B cell (primary cell): ENCODE data around the gene FBXO10. TPM values are rescaled to one million over a fixed set of nuclear protein-coding genes. Genes with fewer than 3 reads are reported as not detected.

Experiments
- ATAC-seq: fragments of 200-7000 bp; cut with Tn5 transposase; one replicate; pipeline ENCODE4 v1.10.0; 2021; ENCODE audit warnings: low read depth, mild to moderate bottlenecking, moderate number of reproducible peaks, moderate library complexity
- CTCF ChIA-PET: fragments of 350-600 bp; sonication (Branson Sonifier 250); formaldehyde crosslinking; loops from one replicate; lab custom pipeline; 2021; ENCODE audit warnings: antibody characterized with exemption, inconsistent platforms; lab: Charles Lee
- POLR2A ChIA-PET: fragments of 350-600 bp; sonication (Branson Sonifier 250); formaldehyde crosslinking; loops from one replicate; lab custom pipeline; 2021; ENCODE audit warnings: antibody characterized with exemption; lab: Charles Lee
- DNase-seq: peaks from one replicate; pipeline ENCODE4 v3.0.0; 2013
- H2AFZ ChIP-seq: 2 replicates; pipeline ENCODE4 v1.6.1; 2012; ENCODE audit warnings: mild to moderate bottlenecking, low read depth, low read length; ENCODE audit not compliant: insufficient read depth, poor library complexity, severe bottlenecking
- H3K27ac ChIP-seq, 2 donors: 1 replicate in 1 of 2; 2 replicates in 1 of 2; pipeline ENCODE4 v1.5.1; 2012 to 2013; ENCODE audit warnings: low read length in 2 of 2, mild to moderate bottlenecking in 2 of 2, moderate library complexity in 1 of 2
- H3K27me3 ChIP-seq, 4 experiments: fragments of 200-600 bp in 1 of 4; sonication (generic) in 1 of 4; replicated peaks in 1 of 4; 1 replicate in 2 of 4; 2 replicates in 2 of 4; pipeline versions ENCODE4 v1.6.1 to v1.7.0; 2013 to 2016; ENCODE audit warnings: low read length in 3 of 4, mild to moderate bottlenecking in 2 of 4, mixed read lengths in 1 of 4, moderate library complexity in 1 of 4; ENCODE audit not compliant: insufficient read depth in 4 of 4, control insufficient read depth in 3 of 4; ENCODE audit errors: control extremely low read depth in 1 of 4
- H3K36me3 ChIP-seq, 2 experiments: replicated peaks in 1 of 2; 1 replicate in 1 of 2; 2 replicates in 1 of 2; pipeline versions ENCODE4 v1.6.1 to v1.7.1; 2013; ENCODE audit warnings: low read length in 1 of 2; ENCODE audit not compliant: insufficient read depth in 2 of 2, control insufficient read depth in 1 of 2; ENCODE audit errors: control extremely low read depth in 1 of 2, extremely low read depth in 1 of 2
- H3K4me1 ChIP-seq, 2 donors: fragments of 200-600 bp in 1 of 2; sonication (generic) in 1 of 2; 1 replicate in 1 of 2; 2 replicates in 1 of 2; pipeline versions ENCODE4 v1.5.1 to v1.6.1; 2013 to 2017; ENCODE audit warnings: low read length in 2 of 2; ENCODE audit not compliant: control insufficient read depth in 2 of 2, insufficient read depth in 2 of 2
- H3K4me2 ChIP-seq: replicated peaks from 2 replicates; pipeline ENCODE3; 2012; ENCODE audit warnings: mild to moderate bottlenecking, low read depth, low read length; ENCODE audit not compliant: poor library complexity, severe bottlenecking
- H3K4me3 ChIP-seq, 5 experiments: fragments of 200-600 bp in 1 of 5; sonication (generic) in 1 of 5; 1 replicate in 3 of 5; 2 replicates in 2 of 5; pipeline versions ENCODE4 v1.5.1 to v1.7.0; 2011 to 2016; ENCODE audit warnings: low read length in 4 of 5, mild to moderate bottlenecking in 4 of 5, low read depth in 2 of 5, control low read depth in 1 of 5, moderate library complexity in 1 of 5; ENCODE audit not compliant: insufficient read depth in 1 of 5; ENCODE audit errors: control extremely low read depth in 1 of 5, extremely low read depth in 1 of 5
- H3K79me2 ChIP-seq: fragments of 200-600 bp; sonication (generic); one replicate; pipeline ENCODE4 v1.6.0; 2016; ENCODE audit warnings: low read length; ENCODE audit not compliant: control insufficient read depth, insufficient read depth
- H3K9ac ChIP-seq: fragments of 200-600 bp; sonication (generic); 2 replicates; pipeline ENCODE4 v1.6.1; 2017; ENCODE audit warnings: mild to moderate bottlenecking, low read length, moderate library complexity
- H3K9me3 ChIP-seq, 3 donors: one replicate each; pipeline versions ENCODE4 v1.6.1 to v1.7.1; 2013; ENCODE audit warnings: low read length in 2 of 3; ENCODE audit not compliant: control insufficient read depth in 2 of 3, insufficient read depth in 1 of 3; ENCODE audit errors: control extremely low read depth in 1 of 3
- H4K20me1 ChIP-seq: 2 replicates; pipeline ENCODE4 v1.6.0; 2012; ENCODE audit warnings: mild to moderate bottlenecking, low read length; ENCODE audit not compliant: insufficient read depth, control insufficient read depth, poor library complexity, severe bottlenecking
- H3K27ac Mint-ChIP-seq: one replicate; pipeline ENCODE4 v1.8.0; 2021; ENCODE audit warnings: mixed read lengths
- H3K27me3 Mint-ChIP-seq: one replicate; pipeline ENCODE4 v1.8.0; 2021; ENCODE audit warnings: mixed read lengths
- H3K4me1 Mint-ChIP-seq: one replicate; pipeline ENCODE4 v1.8.0; 2021; ENCODE audit warnings: mixed read lengths
- H3K4me3 Mint-ChIP-seq: one replicate; pipeline ENCODE4 v1.8.0; 2021; ENCODE audit warnings: mixed read lengths
- H3K9me3 Mint-ChIP-seq: one replicate; pipeline ENCODE4 v1.8.0; 2022; ENCODE audit warnings: mixed read lengths; ENCODE audit not compliant: insufficient read depth
- EZH2 ChIP-seq: IDR thresholded peaks from 2 replicates; pipeline ENCODE4 v1.6.1; 2012; ENCODE audit warnings: borderline replicate concordance, low read depth, mild to moderate bottlenecking, moderate library complexity, low read length; ENCODE audit not compliant: insufficient read depth, poor library complexity, severe bottlenecking
- WGBS: methylation state at CpG from one replicate; pipeline ENCODE4 v1.1.5; 2013; ENCODE audit warnings: missing lambda C conversion rate; ENCODE audit not compliant: insufficient coverage; 5-methylcytosine and 5-hydroxymethylcytosine counted together
- intact Hi-C: fragments of 100-400 bp; cut with micrococcal nuclease; formaldehyde crosslinking; loops from one replicate; pipeline ENCODE4 v1.10.0; 2022
- polyA plus RNA-seq: library from polyadenylated mRNA; depleted of rRNA; stranded (reverse); fragments of >200 nt; gene quantifications from 2 replicates; pipeline ENCODE4 v1.2.3, GENCODE V29; 2012
- total RNA-seq, 2 donors: library from RNA; stranded (reverse); fragments of 120-200 nt in 1 of 2; gene quantifications; 1 replicate in 1 of 2; 2 replicates in 1 of 2; pipeline versions ENCODE4 v1.2.3 to v1.2.4, GENCODE V29; 2013 to 2022
- TF ChIP-seq, protein P1 (sequence below): fragments of 200-600 bp; IDR thresholded peaks from one replicate; pipeline ENCODE4 v1.8.0; 2022; ENCODE audit warnings: antibody characterized with exemption, mild to moderate bottlenecking

The FBXO10 gene
- total and polyA plus RNA-seq, 2 donors (not counting 1 experiment from before 2014, with no cell fraction given), result 18.6 to 67.3 TPM

DNA sequence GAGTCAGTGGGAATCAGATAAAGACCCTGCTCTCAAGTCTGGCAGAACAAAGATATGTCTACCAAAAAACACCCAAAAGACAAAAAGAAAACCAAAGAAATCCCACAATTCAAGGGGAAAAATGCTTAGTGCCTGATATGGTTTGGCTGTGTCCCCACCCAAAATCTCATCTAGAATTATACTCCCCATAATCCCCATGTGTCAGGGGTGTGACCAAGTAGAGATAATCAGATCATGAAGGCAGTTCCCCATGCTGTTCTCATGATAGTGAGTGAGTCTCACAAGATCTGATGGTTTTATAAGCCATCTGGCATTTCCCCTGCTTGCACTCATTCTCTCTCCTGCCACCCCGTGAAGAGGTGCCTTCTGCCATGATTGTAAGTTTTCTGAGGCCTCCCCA is 13.4 kb downstream of the FBXO10 start:
- Mint-ChIP-seq H3K9me3 (peaks cover 10% of the 10 kb centered on the region), H3K27me3 (no peaks in the 10 kb centered on the region), H3K4me1 (peaks cover 81% of the 10 kb centered on the region), H3K4me3 (peak overlapping the region; percentile 78), H3K27ac (peak overlapping the region; percentile 77)
- Histone ChIP-seq H3K4me3 (no peak overlapping the region), H3K9ac (no peak overlapping the region), H3K36me3 (peaks cover 0 to 4% of the 10 kb centered on the region in 2 experiments), H4K20me1 (no peaks in the 10 kb centered on the region), H3K79me2 (peaks cover 33% of the 10 kb centered on the region), H3K9me3 (peaks cover 0 to 17% (median 13%) of the 10 kb centered on the region in 3 donors), H3K27ac (no peak overlapping the region), H3K4me1 (peaks cover 50 to 76% of the 10 kb centered on the region in 2 donors), H3K27me3 (no peaks in the 10 kb centered on the region), H3K4me2 (peak overlapping the region; percentile 23), H2AFZ (no peak overlapping the region)
- no peak for ATAC-seq
- intact Hi-C loops, result no loop called here
- ChIA-PET POLR2A (interaction anchor here (1.2 kb wide), 1 partner anchor 29 kb away, joined by 3 read pairs; the partner anchor contains the start of gene TOMM5), CTCF (no interaction called here)
- no CpG with 5 or more reads among the region's 1 CpG for WGBS
- no peak for DNase-seq
- TF ChIP-seq, protein P1, sequence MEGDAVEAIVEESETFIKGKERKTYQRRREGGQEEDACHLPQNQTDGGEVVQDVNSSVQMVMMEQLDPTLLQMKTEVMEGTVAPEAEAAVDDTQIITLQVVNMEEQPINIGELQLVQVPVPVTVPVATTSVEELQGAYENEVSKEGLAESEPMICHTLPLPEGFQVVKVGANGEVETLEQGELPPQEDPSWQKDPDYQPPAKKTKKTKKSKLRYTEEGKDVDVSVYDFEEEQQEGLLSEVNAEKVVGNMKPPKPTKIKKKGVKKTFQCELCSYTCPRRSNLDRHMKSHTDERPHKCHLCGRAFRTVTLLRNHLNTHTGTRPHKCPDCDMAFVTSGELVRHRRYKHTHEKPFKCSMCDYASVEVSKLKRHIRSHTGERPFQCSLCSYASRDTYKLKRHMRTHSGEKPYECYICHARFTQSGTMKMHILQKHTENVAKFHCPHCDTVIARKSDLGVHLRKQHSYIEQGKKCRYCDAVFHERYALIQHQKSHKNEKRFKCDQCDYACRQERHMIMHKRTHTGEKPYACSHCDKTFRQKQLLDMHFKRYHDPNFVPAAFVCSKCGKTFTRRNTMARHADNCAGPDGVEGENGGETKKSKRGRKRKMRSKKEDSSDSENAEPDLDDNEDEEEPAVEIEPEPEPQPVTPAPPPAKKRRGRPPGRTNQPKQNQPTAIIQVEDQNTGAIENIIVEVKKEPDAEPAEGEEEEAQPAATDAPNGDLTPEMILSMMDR, result no peak
- TF ChIP-seq EZH2, result no peak

DNA sequence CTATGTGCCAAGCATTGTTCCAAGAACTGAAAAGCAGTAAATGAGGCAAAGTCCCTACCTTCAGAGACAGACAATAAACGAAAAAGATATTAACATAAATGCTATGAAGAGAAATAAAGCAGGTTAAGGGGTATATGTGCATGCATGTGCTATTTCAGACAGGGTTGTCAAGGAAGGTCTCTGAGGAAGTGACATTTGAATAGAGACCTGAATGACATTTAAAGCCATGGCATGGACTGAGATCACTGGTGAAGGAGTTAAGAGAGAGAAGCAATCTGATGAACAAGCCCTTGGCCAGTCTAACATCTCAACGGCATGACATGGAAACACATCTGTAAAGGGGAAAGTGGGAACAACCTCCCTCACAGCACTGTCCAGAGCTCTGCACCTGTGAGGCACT is 14.5 kb downstream of the FBXO10 start:
- CTCF ChIA-PET, result no interaction called here
- DNase-seq (no peak), ATAC-seq (peak; percentile 35)
- TF ChIP-seq EZH2, result no peak
- TF ChIP-seq, protein P1, result no peak
- no peak overlapping the region for H3K4me3 ChIP-seq
- peaks cover 72% of the 10 kb centered on the region for H3K4me1 Mint-ChIP-seq
- H2AFZ ChIP-seq, result no peak overlapping the region
- peaks cover 0 to 4% of the 10 kb centered on the region in 2 experiments for H3K36me3 ChIP-seq
- no peaks in the 10 kb centered on the region for H3K27me3 ChIP-seq
- POLR2A ChIA-PET, result interaction anchor here (0.8 to 1.2 kb wide), 2 partner anchors 31 to 89 kb away, joined by 3 to 9 read pairs; partner anchors contain the start of gene TOMM5
- H3K9ac ChIP-seq, result peak overlapping the region; percentile 2
- peak overlapping the region; percentile 78 for H3K4me3 Mint-ChIP-seq
- H3K27ac Mint-ChIP-seq, result peak overlapping the region; percentile 66
- peaks cover 39 to 65% of the 10 kb centered on the region in 2 donors for H3K4me1 ChIP-seq
- intact Hi-C loops, result no loop called here
- 40% methylated on average over 1 of the region's 2 CpGs for WGBS
- no peak overlapping the region for H3K27ac ChIP-seq
- H3K9me3 ChIP-seq, result peaks cover 0 to 17% (median 13%) of the 10 kb centered on the region in 3 donors
- H3K9me3 Mint-ChIP-seq, result peaks cover 10% of the 10 kb centered on the region
- H4K20me1 ChIP-seq, result no peaks in the 10 kb centered on the region
- H3K27me3 Mint-ChIP-seq, result no peaks in the 10 kb centered on the region
- peak overlapping the region; percentile 23 for H3K4me2 ChIP-seq
- H3K79me2 ChIP-seq, result peaks cover 24% of the 10 kb centered on the region
